SK-N-MC (cell line): ENCODE measurements around the gene TUBB.

Experiments used
- DNase-seq: peaks from one replicate; pipeline ENCODE4 v3.0.0-alpha.2; 2011; ENCODE audit warnings: low read depth, low spot score
- H3K27ac ChIP-seq: fragments of 200-600 bp; sonication (generic); 2 replicates; pipeline ENCODE4 v1.5.1; 2016; ENCODE audit warnings: mixed run types
- H3K36me3 ChIP-seq: fragments of 200-600 bp; sonication (generic); 2 replicates; pipeline ENCODE4 v1.6.1; 2017; ENCODE audit warnings: antibody characterized with exemption, low read length, mixed read lengths; ENCODE audit not compliant: insufficient read depth
- H3K4me3 ChIP-seq: fragments of 200-600 bp; sonication (generic); 2 replicates; pipeline ENCODE4 v1.5.1; 2016
- H3K9ac ChIP-seq: fragments of 200-600 bp; sonication (generic); 2 replicates; pipeline ENCODE4 v1.8.0; 2017; ENCODE audit warnings: mixed run types, mixed read lengths; ENCODE audit not compliant: insufficient read length
- H3K9me3 ChIP-seq: fragments of 200-600 bp; sonication (generic); 2 replicates; pipeline ENCODE4 v1.6.1; 2017; ENCODE audit warnings: low read depth, mild to moderate bottlenecking, antibody characterized with exemption, low read length, moderate library complexity, mixed read lengths
- EZH2 ChIP-seq: fragments of 200-600 bp; sonication (generic); IDR thresholded peaks from one replicate; pipeline ENCODE4 v1.6.1; 2017; ENCODE audit warnings: antibody characterized with exemption
- FOXP2 ChIP-seq: optimal IDR thresholded peaks from 2 replicates; pipeline ENCODE3; 2011; ENCODE audit warnings: mild to moderate bottlenecking, moderate library complexity; ENCODE audit not compliant: insufficient read depth; ENCODE audit errors: extremely low read length, control extremely low read depth
- POLR2AphosphoS5 ChIP-seq: IDR thresholded peaks from 2 replicates; pipeline ENCODE4 v1.6.1; 2012; ENCODE audit warnings: mild to moderate bottlenecking, low read depth, low read length, borderline replicate concordance

The TUBB gene

GRCh38 chr6:30682143-30683117, 37.7 kb upstream of the TUBB start:
- no peaks in the 10 kb centered on the region for H3K9me3 ChIP-seq
- H3K36me3 ChIP-seq, result peaks cover 5% of the 10 kb centered on the region
- peak; percentile 61 for TF ChIP-seq POLR2AphosphoS5
- no peak for TF ChIP-seq EZH2
- peak overlapping the region; percentile 78 for H3K4me3 ChIP-seq
- peak overlapping the region; percentile 83 for H3K27ac ChIP-seq
- DNase-seq, result no peak
- peak overlapping the region; percentile 74 for H3K9ac ChIP-seq

- Histone ChIP-seq H3K9me3 (no peaks in the 10 kb centered on the region), H3K27ac (peak overlapping the region; percentile 83), H3K9ac (peak overlapping the region; percentile 74), H3K36me3 (peaks cover 5% of the 10 kb centered on the region), H3K4me3 (peak overlapping the region; percentile 78)
- TF ChIP-seq EZH2 (no peak), POLR2AphosphoS5 (no peak), FOXP2 (no peak)
- no peak for DNase-seq
Measured at GRCh38 chr6:30683183-30683979, 36.8 kb upstream of the TUBB start.

- Histone ChIP-seq H3K9me3 (no peaks in the 10 kb centered on the region), H3K9ac (peak overlapping the region; percentile 74), H3K36me3 (no peaks in the 10 kb centered on the region; the same call in 1 of the 2 replicates), H3K27ac (peak overlapping the region; percentile 83; the same call in 1 of the 2 replicates), H3K4me3 (peak overlapping the region; percentile 78)
- DNase-seq, result no peak
- TF ChIP-seq POLR2AphosphoS5 (no peak), EZH2 (no peak), FOXP2 (no peak)
Measured at GRCh38 chr6:30683980-30684338, 36.2 kb upstream of the TUBB start.

GRCh38 chr6:30684386-30685156, 35.6 kb upstream of the TUBB start:
- TF ChIP-seq EZH2, result no peak
- TF ChIP-seq FOXP2, result no peak
- TF ChIP-seq POLR2AphosphoS5, result no peak
- H3K9ac ChIP-seq, result peak overlapping the region; percentile 74
- H3K27ac ChIP-seq, result peak overlapping the region; percentile 83; the same call in 1 of the 2 replicates
- H3K36me3 ChIP-seq, result no peaks in the 10 kb centered on the region
- peak overlapping the region; percentile 78 for H3K4me3 ChIP-seq
- H3K9me3 ChIP-seq, result no peaks in the 10 kb centered on the region
- no peak for DNase-seq

- no peaks in the 10 kb centered on the region for H3K36me3 ChIP-seq
- TF ChIP-seq FOXP2, result no peak
- no peak for TF ChIP-seq EZH2
- TF ChIP-seq POLR2AphosphoS5, result no peak
- DNase-seq, result no peak
- peak overlapping the region; percentile 81 for H3K9ac ChIP-seq
- peak overlapping the region; percentile 96 for H3K4me3 ChIP-seq
- no peak overlapping the region for H3K27ac ChIP-seq
- no peaks in the 10 kb centered on the region for H3K9me3 ChIP-seq
Measured at GRCh38 chr6:30685157-30686008, 34.8 kb upstream of the TUBB start.

GRCh38 chr6:30686009-30686907, 33.9 kb upstream of the TUBB start, which contains the start of gene PPP1R18:
TSS of gene PPP1R18 (minus strand) at chr6:30686645. CDS start at chr6:30686018, 627 bp downstream.
- TF ChIP-seq FOXP2, result no peak
- TF ChIP-seq EZH2, result no peak
- peak; percentile 36; the same call in 1 of the 2 replicates for TF ChIP-seq POLR2AphosphoS5
- no peaks in the 10 kb centered on the region for H3K9me3 ChIP-seq
- peak within 1 kb of the TSS; percentile 96 for H3K4me3 ChIP-seq
- H3K27ac ChIP-seq, result peak within 1 kb of the TSS; percentile 54; the same call in 1 of the 2 replicates
- no peaks in the 10 kb centered on the region for H3K36me3 ChIP-seq
- peak within 1 kb of the TSS; percentile 81 for H3K9ac ChIP-seq
- no peak for DNase-seq
